Upper lobe of left lung (tissue), 4 donors: ENCODE data around the gene KAT6B.

Experiments used
- CTCF ChIP-seq, 6 experiments: fragments of 450-650 bp in 4 of 6; fragments of 200-600 bp in 2 of 6; sonication (generic) in 2 of 6; IDR thresholded peaks; one replicate each; pipeline ENCODE4 v1.5.1; 2016 to 2019; ENCODE audit warnings: antibody characterized with exemption in 6 of 6
- EP300 ChIP-seq, 4 donors: sonication (generic); formaldehyde crosslinking; IDR thresholded peaks; one replicate each; pipeline ENCODE4 v1.5.1; 2017; ENCODE audit warnings: antibody characterized with exemption in 4 of 4, control low read depth in 2 of 4
- POLR2A ChIP-seq, 4 donors: fragments of 450-650 bp; IDR thresholded peaks; one replicate each; pipeline ENCODE4 v1.5.1; 2016 to 2017; ENCODE audit warnings: antibody characterized with exemption in 4 of 4, mild to moderate bottlenecking in 2 of 4
- POLR2AphosphoS5 ChIP-seq, 2 donors: sonication (generic); formaldehyde crosslinking; IDR thresholded peaks; one replicate each; pipeline ENCODE4 v1.5.1; 2017; ENCODE audit warnings: antibody characterized with exemption in 2 of 2

- no peak for TF ChIP-seq POLR2A (IDR thresholded peaks at IDR 0.05)
- TF ChIP-seq CTCF (IDR thresholded peaks at IDR 0.05): no peak
- no peak for TF ChIP-seq EP300 (IDR thresholded peaks at IDR 0.05)
- no peak for TF ChIP-seq POLR2AphosphoS5 (IDR thresholded peaks at IDR 0.05)
Observed at GRCh38 chr10:75001715-75002350, 175.4 kb downstream of the KAT6B start.
